Prostate gland (tissue), 2 donors: Measurements from ENCODE around the gene ALG12. TPM values are rescaled to one million over a fixed set of nuclear protein-coding genes. Genes with fewer than 3 reads are reported as not detected.

ENCODE experiments used
- DNase-seq: peaks from one replicate; pipeline ENCODE4 v3.0.0-alpha.2; 2019; ENCODE audit warnings: low spot score
- H3K27ac ChIP-seq, 2 donors: fragments of 200-600 bp; sonication (generic); 2 replicates each; pipeline ENCODE4 v1.5.1; 2017 to 2019
- H3K27me3 ChIP-seq: fragments of 200-600 bp; sonication (generic); replicated peaks from 2 replicates; pipeline ENCODE4 v1.5.1; 2019; ENCODE audit not compliant: insufficient read depth
- H3K36me3 ChIP-seq, 2 donors: fragments of 200-600 bp; sonication (generic); 1 replicate in 1 of 2; 2 replicates in 1 of 2; pipeline versions ENCODE4 v1.5.1 to v1.8.1; 2017 to 2019
- H3K4me1 ChIP-seq: fragments of 200-600 bp; sonication (generic); replicated peaks from 2 replicates; pipeline ENCODE4 v1.5.1; 2019
- H3K4me3 ChIP-seq, 2 donors: fragments of 200-600 bp; sonication (generic); 2 replicates each; pipeline ENCODE4 v1.5.1; 2017 to 2019
- H3K9me3 ChIP-seq: fragments of 200-600 bp; sonication (generic); 2 replicates; pipeline ENCODE4 v1.5.1; 2017
- POLR2A ChIP-seq: fragments of 450-650 bp; IDR thresholded peaks from one replicate; pipeline ENCODE4 v1.6.1; 2016; ENCODE audit warnings: antibody characterized with exemption, mild to moderate bottlenecking
- POLR2AphosphoS5 ChIP-seq: sonication (generic); formaldehyde crosslinking; IDR thresholded peaks from one replicate; pipeline ENCODE4 v1.6.1; 2017; ENCODE audit warnings: antibody characterized with exemption
- WGBS: methylation state at CpG from one replicate; pipeline ENCODE4 v1.1.5; 2018; 5-methylcytosine and 5-hydroxymethylcytosine counted together
- intact Hi-C: fragments of 100-400 bp; cut with DNase I; formaldehyde crosslinking; loops from one replicate; pipeline ENCODE4 v1.14.2; 2022
- total RNA-seq, 2 donors: library from RNA; depleted of rRNA; stranded (reverse); fragments of >200 nt; gene quantifications; one replicate each; pipeline ENCODE4 v1.1.0, GENCODE V29; 2016
- TF ChIP-seq, protein P1 (sequence below), 4 experiments: fragments of 200-600 bp in 2 of 4; fragments of 450-650 bp in 2 of 4; sonication (generic) in 2 of 4; IDR thresholded peaks; 1 replicate in 3 of 4; 2 replicates in 1 of 4; pipeline ENCODE4 v1.5.1; 2016 to 2019; ENCODE audit warnings: antibody characterized with exemption in 4 of 4, mild to moderate bottlenecking in 2 of 4, moderate library complexity in 2 of 4

Gene ALG12
- total RNA-seq, 2 donors from 2014 or later, result 26.1 to 33.6 TPM

- intact Hi-C loops, result no loop called here
- no peak for DNase-seq
- Histone ChIP-seq H3K4me3 (no peak overlapping the region), H3K4me1 (no peaks in the 10 kb centered on the region), H3K27ac (no peak overlapping the region), H3K36me3 (no peaks in the 10 kb centered on the region), H3K9me3 (no peaks in the 10 kb centered on the region), H3K27me3 (no peaks in the 10 kb centered on the region)
- TF ChIP-seq, protein P1, sequence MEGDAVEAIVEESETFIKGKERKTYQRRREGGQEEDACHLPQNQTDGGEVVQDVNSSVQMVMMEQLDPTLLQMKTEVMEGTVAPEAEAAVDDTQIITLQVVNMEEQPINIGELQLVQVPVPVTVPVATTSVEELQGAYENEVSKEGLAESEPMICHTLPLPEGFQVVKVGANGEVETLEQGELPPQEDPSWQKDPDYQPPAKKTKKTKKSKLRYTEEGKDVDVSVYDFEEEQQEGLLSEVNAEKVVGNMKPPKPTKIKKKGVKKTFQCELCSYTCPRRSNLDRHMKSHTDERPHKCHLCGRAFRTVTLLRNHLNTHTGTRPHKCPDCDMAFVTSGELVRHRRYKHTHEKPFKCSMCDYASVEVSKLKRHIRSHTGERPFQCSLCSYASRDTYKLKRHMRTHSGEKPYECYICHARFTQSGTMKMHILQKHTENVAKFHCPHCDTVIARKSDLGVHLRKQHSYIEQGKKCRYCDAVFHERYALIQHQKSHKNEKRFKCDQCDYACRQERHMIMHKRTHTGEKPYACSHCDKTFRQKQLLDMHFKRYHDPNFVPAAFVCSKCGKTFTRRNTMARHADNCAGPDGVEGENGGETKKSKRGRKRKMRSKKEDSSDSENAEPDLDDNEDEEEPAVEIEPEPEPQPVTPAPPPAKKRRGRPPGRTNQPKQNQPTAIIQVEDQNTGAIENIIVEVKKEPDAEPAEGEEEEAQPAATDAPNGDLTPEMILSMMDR (IDR thresholded peaks at IDR 0.05), result no peak
- no peak for TF ChIP-seq POLR2A
- no peak for TF ChIP-seq POLR2AphosphoS5
- WGBS, result 95% methylated on average over 9 of the region's 9 CpGs
These were observed 38.4 kb downstream of the ALG12 start for GRCh38 chr22:49879871-49880270.

DNA sequence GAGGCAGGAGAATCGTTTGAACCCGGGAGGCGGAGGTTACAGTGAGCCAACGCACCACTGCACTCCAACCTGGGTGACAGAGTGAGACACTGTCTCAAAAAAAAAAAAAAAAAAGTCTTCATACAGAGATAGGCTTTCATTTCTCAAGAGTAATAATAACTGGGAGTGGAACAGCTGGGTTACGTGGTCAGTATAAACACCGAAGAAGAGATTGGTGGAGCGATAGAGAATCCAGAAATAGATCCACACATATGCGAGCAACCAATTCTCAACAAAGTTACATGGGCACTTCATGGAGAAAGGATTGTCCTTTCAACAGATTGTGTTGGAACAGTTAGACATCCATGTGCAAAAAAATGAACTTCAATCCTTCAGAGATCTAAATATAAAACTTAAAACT, 40.0 kb downstream of the ALG12 start:
- no peaks in the 10 kb centered on the region for H3K4me1 ChIP-seq
- H3K36me3 ChIP-seq, result no peaks in the 10 kb centered on the region
- H3K9me3 ChIP-seq, result no peaks in the 10 kb centered on the region
- H3K27me3 ChIP-seq, result no peaks in the 10 kb centered on the region
- no peak for DNase-seq
- TF ChIP-seq POLR2A (no peak), POLR2AphosphoS5 (no peak)
- TF ChIP-seq, protein P1 (IDR thresholded peaks at IDR 0.05), result no peak
- WGBS, result 95% methylated on average over 8 of the region's 8 CpGs
- intact Hi-C loops, result no loop called here
- H3K27ac ChIP-seq, result no peak overlapping the region
- no peak overlapping the region for H3K4me3 ChIP-seq

DNA sequence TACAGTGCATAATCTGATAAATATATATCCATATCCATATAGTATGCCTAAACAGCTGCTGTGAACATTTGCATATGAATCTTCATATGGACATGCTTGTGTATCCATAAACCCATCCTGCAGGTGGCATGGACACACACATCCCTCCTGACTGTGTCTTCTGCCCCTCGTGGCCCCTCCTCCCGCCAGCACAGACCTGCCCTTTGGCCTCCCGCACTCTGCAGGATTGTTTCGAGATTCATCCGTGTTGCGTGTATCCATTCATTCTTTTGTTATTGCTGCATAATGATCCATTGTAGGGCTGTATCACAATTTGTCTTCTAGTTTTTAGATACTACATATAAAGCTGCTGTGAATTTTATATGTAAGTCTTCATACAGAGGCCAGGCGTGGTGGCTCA, 40.6 kb downstream of the ALG12 start:
- H3K27me3 ChIP-seq, result no peaks in the 10 kb centered on the region
- no peak overlapping the region for H3K4me3 ChIP-seq
- no peaks in the 10 kb centered on the region for H3K9me3 ChIP-seq
- WGBS, result 97% methylated on average over 7 of the region's 7 CpGs
- H3K4me1 ChIP-seq, result no peaks in the 10 kb centered on the region
- TF ChIP-seq POLR2AphosphoS5 (no peak), POLR2A (no peak)
- TF ChIP-seq, protein P1 (IDR thresholded peaks at IDR 0.05), result no peak
- intact Hi-C loops, result no loop called here
- no peak overlapping the region for H3K27ac ChIP-seq
- H3K36me3 ChIP-seq, result no peaks in the 10 kb centered on the region
- no peak for DNase-seq

GRCh38 chr22:49873228-49873940, 44.9 kb downstream of the ALG12 start:
- 92% methylated on average over 16 of the region's 16 CpGs for WGBS
- H3K36me3 ChIP-seq, result no peaks in the 10 kb centered on the region
- H3K27ac ChIP-seq, result no peak overlapping the region
- H3K27me3 ChIP-seq, result no peaks in the 10 kb centered on the region
- intact Hi-C loops, result no loop called here
- no peak for TF ChIP-seq POLR2AphosphoS5
- TF ChIP-seq, protein P1 (IDR thresholded peaks at IDR 0.05), result no peak
- TF ChIP-seq POLR2A, result no peak
- H3K9me3 ChIP-seq, result no peaks in the 10 kb centered on the region
- no peaks in the 10 kb centered on the region for H3K4me1 ChIP-seq
- no peak for DNase-seq
- no peak overlapping the region for H3K4me3 ChIP-seq

DNA sequence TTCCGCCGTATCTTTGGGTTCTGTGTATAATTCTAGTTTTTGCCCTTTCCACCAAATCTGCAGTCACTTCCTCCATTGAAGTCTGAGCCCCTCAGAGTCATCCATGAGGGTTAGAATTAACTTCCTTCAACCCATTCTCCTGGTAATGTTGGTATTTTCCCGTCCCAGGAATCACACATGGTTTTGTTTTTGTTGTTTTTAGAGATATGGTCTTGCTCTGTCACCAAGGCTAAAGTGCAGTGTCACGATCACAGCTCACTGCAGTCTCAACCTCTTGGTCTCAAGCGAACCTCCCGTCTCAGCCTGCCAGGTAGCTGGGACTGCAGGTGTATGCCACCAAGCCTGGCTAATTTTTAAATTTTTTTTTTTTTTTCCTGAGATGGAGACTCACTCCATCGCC, 45.9 kb downstream of the ALG12 start:
- no peak overlapping the region for H3K4me3 ChIP-seq
- H3K27ac ChIP-seq, result no peak overlapping the region
- H3K4me1 ChIP-seq, result no peaks in the 10 kb centered on the region
- no peaks in the 10 kb centered on the region for H3K27me3 ChIP-seq
- DNase-seq, result no peak
- WGBS, result 98% methylated on average over 7 of the region's 7 CpGs
- intact Hi-C loops, result no loop called here
- H3K36me3 ChIP-seq, result no peaks in the 10 kb centered on the region
- no peak for TF ChIP-seq POLR2AphosphoS5
- TF ChIP-seq, protein P1 (IDR thresholded peaks at IDR 0.05), result no peak
- TF ChIP-seq POLR2A, result no peak
- H3K9me3 ChIP-seq, result no peaks in the 10 kb centered on the region
